ENCODE results near the gene SNX25. TPM values are rescaled to one million over a fixed set of nuclear protein-coding genes. Genes with fewer than 3 reads are reported as not detected.

SNX25 gene
- 16.7 TPM for total RNA-seq (2021; ENCODE audit: unreplicated experiment)
- 5.5 TPM for polyA plus RNA-seq (2012; ENCODE audit: insufficient read length)
- percentile 68 among the genes with signal in this experiment for Bru-seq, nascent RNA
- BruChase-seq, experiment 1, labeled RNA remaining after a 2-hour chase, result percentile 58 among the genes with signal in this experiment
- percentile 60 among the genes with signal in this experiment for BruChase-seq, experiment 2, labeled RNA remaining after a 6-hour chase
- long read RNA-seq, transcript SNX25-201 (19 exons, 3,264 nt), result major isoform, 26 of 65 reads
- long read RNA-seq, partial matches to known transcripts, result 5 of 65 reads
- long read RNA-seq, other reads (novel, unspliced or antisense), result 34 of 65 reads

DNA sequence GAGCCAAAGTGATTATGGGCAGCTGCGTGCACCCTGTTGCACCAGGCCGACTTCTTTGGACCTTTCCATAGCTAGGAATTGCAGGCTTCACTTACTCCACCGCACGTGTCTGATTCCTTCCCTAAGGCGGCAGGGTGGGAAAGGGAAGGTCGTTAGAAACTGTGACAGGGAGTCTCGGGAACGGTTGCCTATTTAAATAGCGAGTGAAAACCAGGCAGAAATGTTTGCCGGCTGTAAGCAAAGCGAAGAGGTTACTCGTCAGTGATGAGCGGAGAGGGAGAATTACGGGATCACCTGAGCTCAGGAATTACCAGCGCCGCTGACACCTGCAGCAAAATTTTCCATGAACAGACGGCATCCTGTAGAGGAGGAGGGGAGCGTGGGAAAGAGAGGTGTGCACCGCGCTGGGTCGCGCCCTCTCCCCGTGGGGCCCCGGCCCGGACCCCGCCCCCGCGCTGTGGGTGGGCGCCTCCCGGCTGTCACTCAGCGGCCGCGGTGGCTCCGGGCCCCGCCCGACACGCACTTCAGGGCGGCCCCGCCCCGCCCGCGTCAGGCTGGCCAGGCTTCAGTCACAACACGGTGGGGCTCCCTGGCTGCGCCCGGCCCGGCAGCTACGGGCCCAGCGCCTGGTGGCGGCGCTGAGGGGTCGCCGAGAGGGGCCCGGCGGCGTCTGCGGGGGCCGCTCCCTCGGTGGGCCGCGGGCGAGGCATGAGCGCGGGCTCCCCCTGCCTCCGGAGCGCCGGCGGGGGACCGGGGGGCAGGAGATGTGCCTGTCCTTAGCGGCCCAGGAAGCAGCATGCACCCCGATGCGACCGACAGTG lies at the start of gene SNX25:
Gene SNX25 (plus strand): TSS at position 568 of the 821 bp plus-strand sequence. CDS start 229 bp downstream, at position 797.
- peaks cover 11% of the 10 kb centered on the region for H3K4me1 ChIP-seq (ENCODE audit: control insufficient read depth, insufficient read depth, low read length)

DNA sequence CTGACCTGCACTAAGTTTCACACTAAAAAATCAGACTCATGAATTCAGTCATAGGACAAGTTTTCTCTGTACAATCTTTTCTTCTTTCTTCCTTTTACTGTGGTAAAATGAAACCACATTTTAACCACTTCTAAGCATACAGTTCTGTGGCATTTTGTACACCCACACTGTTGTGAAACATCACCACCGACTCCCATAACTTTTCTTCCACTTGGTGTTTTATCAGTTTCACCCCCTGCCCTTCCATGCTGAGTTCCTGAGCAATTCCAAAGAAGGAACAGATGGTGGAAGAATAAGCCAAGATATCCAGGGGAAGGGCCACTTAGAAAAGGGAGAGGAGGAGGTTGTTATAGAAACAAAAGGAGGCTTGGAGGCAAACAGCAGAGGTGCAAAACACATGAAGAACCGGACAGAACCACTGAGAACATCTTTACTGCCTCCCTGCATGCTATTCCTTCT lies 43.8 kb upstream of the SNX25 start:
- POLR2A ChIA-PET, result no interaction called here
- in situ Hi-C loops (cut with HindIII; ENCODE audit: low pct_unique_long_range_greater_than_20kb, low sequenced_read_pairs), result no loop called here

More for the DNA sequence above, at the start of gene SNX25:
- POLR2A ChIA-PET, result no interaction called here
- CTCF ChIA-PET, result no interaction called here
- intact Hi-C loops (cut with micrococcal nuclease; ENCODE audit: unreplicated experiment), result loop anchor here (10.0 kb wide), 1 partner anchor 386 kb away; no protein-coding TSS in a partner anchor
- peak within 1 kb of the TSS; percentile 75; the same call in 1 of the 2 replicates for H3K27ac ChIP-seq (ENCODE audit: low read length)
- peaks cover 4% of the 10 kb centered on the region; the same call in 1 of the 2 replicates for H3K36me3 ChIP-seq (ENCODE audit: control insufficient read depth, insufficient read depth, low read length)
- no peaks in the 10 kb centered on the region for H3K9me3 ChIP-seq (ENCODE audit: control insufficient read depth, insufficient read depth, low read depth, low read length)
- ATAC-seq (peak; percentile 96), DNase-seq (ENCODE audit: low read depth, low spot score) (no peak)
- H3K4me3 ChIP-seq (ENCODE audit: low read depth in 2 of 2, low read length in 2 of 2), result peak within 1 kb of the TSS; percentile 66 to 77
- TF ChIP-seq, protein P1, sequence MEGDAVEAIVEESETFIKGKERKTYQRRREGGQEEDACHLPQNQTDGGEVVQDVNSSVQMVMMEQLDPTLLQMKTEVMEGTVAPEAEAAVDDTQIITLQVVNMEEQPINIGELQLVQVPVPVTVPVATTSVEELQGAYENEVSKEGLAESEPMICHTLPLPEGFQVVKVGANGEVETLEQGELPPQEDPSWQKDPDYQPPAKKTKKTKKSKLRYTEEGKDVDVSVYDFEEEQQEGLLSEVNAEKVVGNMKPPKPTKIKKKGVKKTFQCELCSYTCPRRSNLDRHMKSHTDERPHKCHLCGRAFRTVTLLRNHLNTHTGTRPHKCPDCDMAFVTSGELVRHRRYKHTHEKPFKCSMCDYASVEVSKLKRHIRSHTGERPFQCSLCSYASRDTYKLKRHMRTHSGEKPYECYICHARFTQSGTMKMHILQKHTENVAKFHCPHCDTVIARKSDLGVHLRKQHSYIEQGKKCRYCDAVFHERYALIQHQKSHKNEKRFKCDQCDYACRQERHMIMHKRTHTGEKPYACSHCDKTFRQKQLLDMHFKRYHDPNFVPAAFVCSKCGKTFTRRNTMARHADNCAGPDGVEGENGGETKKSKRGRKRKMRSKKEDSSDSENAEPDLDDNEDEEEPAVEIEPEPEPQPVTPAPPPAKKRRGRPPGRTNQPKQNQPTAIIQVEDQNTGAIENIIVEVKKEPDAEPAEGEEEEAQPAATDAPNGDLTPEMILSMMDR (IDR thresholded peaks at IDR 0.05), result peak; percentile 50
- TF ChIP-seq SIN3A (IDR thresholded peaks at IDR 0.05; ENCODE audit: borderline replicate concordance, insufficient read depth, low read depth, low read length) (peak; percentile 42; the same call in 1 of the 2 replicates), POLR2AphosphoS5 (IDR thresholded peaks at IDR 0.05; ENCODE audit: low read depth, low read length) (no peak)
- H3K27me3 ChIP-seq (ENCODE audit: control insufficient read depth, insufficient read depth, low read length), result no peaks in the 10 kb centered on the region
- in situ Hi-C loops (cut with HindIII; ENCODE audit: low pct_unique_long_range_greater_than_20kb, low sequenced_read_pairs), result no loop called here
- BruUV-seq (replicated peaks), result no TSS peak

More for the DNA sequence above, 43.8 kb upstream of the SNX25 start:
- intact Hi-C loops (cut with micrococcal nuclease; ENCODE audit: unreplicated experiment), result no loop called here
- no peak for DNase-seq (ENCODE audit: low read depth, low spot score)
- TF ChIP-seq, protein P1 (IDR thresholded peaks at IDR 0.05), result no peak
- TF ChIP-seq SIN3A (IDR thresholded peaks at IDR 0.05; ENCODE audit: borderline replicate concordance, insufficient read depth, low read depth, low read length), result no peak
- no peak for TF ChIP-seq TCF7L2 (IDR thresholded peaks at IDR 0.05; ENCODE audit: low read depth, low read length)
- no peak for TF ChIP-seq POLR2AphosphoS5 (IDR thresholded peaks at IDR 0.05; ENCODE audit: low read depth, low read length)
- TF ChIP-seq, protein P2, sequence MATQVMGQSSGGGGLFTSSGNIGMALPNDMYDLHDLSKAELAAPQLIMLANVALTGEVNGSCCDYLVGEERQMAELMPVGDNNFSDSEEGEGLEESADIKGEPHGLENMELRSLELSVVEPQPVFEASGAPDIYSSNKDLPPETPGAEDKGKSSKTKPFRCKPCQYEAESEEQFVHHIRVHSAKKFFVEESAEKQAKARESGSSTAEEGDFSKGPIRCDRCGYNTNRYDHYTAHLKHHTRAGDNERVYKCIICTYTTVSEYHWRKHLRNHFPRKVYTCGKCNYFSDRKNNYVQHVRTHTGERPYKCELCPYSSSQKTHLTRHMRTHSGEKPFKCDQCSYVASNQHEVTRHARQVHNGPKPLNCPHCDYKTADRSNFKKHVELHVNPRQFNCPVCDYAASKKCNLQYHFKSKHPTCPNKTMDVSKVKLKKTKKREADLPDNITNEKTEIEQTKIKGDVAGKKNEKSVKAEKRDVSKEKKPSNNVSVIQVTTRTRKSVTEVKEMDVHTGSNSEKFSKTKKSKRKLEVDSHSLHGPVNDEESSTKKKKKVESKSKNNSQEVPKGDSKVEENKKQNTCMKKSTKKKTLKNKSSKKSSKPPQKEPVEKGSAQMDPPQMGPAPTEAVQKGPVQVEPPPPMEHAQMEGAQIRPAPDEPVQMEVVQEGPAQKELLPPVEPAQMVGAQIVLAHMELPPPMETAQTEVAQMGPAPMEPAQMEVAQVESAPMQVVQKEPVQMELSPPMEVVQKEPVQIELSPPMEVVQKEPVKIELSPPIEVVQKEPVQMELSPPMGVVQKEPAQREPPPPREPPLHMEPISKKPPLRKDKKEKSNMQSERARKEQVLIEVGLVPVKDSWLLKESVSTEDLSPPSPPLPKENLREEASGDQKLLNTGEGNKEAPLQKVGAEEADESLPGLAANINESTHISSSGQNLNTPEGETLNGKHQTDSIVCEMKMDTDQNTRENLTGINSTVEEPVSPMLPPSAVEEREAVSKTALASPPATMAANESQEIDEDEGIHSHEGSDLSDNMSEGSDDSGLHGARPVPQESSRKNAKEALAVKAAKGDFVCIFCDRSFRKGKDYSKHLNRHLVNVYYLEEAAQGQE (IDR thresholded peaks at IDR 0.05; ENCODE audit: insufficient read depth in 1 of 2, low read depth in 2 of 2, low read length in 1 of 2), result no peak
- CTCF ChIA-PET, result no interaction called here
- no peak overlapping the region for H3K27ac ChIP-seq (ENCODE audit: low read length)
- H3K36me3 ChIP-seq (ENCODE audit: control insufficient read depth, insufficient read depth, low read length), result peaks cover 4% of the 10 kb centered on the region
- no peaks in the 10 kb centered on the region for H3K27me3 ChIP-seq (ENCODE audit: control insufficient read depth, insufficient read depth, low read length)
- ATAC-seq, result no peak
- no peaks in the 10 kb centered on the region for H3K9me3 ChIP-seq (ENCODE audit: control insufficient read depth, insufficient read depth, low read depth, low read length)
- no TSS peak for BruUV-seq (replicated peaks)
- no peaks in the 10 kb centered on the region for H3K4me1 ChIP-seq (ENCODE audit: control insufficient read depth, insufficient read depth, low read length)
- H3K4me3 ChIP-seq (ENCODE audit: low read depth in 2 of 2, low read length in 2 of 2), result no peak overlapping the region
